ENCODE results near the gene PADI2.
"Not testable (repeated sequence)": the region's sequence is repeated elsewhere in the genome, so short reads cannot be mapped to it uniquely, and the experiment has no call there.

PADI2 gene

DNA sequence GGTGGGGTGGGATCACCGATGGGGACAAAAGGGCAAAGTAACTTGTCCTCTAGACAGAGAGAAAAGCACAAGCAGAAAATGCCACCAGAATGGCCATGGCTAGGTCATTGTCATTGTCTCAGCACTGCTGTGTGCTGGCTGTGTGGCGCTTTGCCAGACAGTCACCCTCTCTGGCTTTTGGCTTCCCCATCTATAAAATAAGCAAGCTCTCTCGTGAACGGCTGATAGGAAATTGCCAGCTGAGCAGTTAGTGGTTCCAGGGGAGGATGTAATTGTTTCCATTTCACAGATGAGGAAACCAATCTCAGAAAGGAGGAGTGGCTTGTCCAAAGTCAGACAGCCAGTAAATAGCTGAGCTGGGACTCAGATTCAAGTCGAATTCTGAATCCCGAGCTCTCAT, 32.5 kb downstream of the PADI2 start:
- DNase-seq (ENCODE audit: low read depth in 4 of 4, low spot score in 1 of 4) = no peak

DNA sequence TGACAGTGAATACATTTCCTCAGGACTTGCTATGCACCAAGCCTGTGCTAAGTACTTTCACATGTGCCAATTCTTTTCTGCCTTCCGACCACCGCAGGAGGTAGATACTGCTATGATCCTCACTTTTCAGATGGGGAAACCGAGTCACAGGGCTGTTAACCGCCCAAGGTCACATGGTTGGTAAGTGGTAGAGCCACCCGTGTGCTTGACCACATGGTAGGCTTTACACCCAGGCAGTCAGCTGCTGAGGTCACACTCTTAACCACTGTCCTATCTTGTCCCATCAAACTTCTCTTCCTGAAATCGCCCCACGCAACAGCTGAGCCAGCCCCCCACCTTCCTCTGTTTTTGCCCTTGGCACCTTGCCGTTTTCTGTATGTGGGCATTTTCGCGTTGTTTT, 34.5 kb downstream of the PADI2 start:
- no peak for DNase-seq (ENCODE audit: low read depth in 4 of 4, low spot score in 1 of 4)

- DNase-seq (ENCODE audit: low read depth in 4 of 4, low spot score in 1 of 4) = no peak
These were observed 36.5 kb downstream of the PADI2 start for GRCh38 chr1:17082761-17083160.

DNA sequence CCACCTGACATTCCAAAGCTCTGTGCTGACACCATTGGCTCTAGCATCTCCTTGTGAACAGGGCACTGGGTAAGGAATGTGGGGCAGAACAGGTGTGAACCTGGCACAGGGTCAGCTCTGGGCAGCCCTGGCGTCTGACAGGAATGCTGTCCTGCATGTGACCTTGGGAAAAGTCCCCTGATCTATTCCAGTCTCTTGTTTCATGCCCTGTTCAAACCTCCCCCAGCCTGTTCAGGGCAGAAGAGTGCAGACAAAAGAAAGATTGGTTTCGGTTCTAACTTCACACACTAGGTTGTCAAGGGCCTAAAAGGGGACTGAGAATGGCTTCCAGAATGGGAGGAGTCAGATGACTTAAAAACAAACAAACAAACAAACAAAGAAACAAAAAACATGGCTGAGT, 37.8 kb downstream of the PADI2 start:
- DNase-seq (ENCODE audit: low read depth in 4 of 4, low spot score in 1 of 4) = no peak

DNA sequence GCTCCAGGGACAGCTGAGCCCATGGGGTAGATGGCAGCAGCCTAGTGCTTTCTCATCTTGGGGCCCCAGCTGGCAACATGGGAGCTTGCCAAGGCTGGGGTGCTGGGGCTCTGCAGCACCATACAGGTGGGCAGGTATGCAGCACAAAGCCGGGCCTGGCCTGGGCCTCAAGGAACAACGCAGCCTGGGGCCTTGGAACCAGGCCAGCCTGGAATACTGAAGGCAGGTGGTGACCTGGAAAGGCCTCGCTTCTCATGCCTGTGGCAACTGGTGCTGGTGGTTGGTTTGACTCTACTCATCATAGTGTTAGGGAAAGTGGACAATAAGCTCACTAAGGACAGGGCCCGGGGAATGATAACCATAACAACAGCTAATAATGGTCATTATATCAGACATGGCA, 38.4 kb downstream of the PADI2 start:
- no peak for DNase-seq (ENCODE audit: low read depth in 4 of 4, low spot score in 1 of 4)

- no peak for DNase-seq (ENCODE audit: low read depth in 4 of 4, low spot score in 1 of 4)
These were observed 39.0 kb downstream of the PADI2 start for GRCh38 chr1:17080085-17080759.

DNA sequence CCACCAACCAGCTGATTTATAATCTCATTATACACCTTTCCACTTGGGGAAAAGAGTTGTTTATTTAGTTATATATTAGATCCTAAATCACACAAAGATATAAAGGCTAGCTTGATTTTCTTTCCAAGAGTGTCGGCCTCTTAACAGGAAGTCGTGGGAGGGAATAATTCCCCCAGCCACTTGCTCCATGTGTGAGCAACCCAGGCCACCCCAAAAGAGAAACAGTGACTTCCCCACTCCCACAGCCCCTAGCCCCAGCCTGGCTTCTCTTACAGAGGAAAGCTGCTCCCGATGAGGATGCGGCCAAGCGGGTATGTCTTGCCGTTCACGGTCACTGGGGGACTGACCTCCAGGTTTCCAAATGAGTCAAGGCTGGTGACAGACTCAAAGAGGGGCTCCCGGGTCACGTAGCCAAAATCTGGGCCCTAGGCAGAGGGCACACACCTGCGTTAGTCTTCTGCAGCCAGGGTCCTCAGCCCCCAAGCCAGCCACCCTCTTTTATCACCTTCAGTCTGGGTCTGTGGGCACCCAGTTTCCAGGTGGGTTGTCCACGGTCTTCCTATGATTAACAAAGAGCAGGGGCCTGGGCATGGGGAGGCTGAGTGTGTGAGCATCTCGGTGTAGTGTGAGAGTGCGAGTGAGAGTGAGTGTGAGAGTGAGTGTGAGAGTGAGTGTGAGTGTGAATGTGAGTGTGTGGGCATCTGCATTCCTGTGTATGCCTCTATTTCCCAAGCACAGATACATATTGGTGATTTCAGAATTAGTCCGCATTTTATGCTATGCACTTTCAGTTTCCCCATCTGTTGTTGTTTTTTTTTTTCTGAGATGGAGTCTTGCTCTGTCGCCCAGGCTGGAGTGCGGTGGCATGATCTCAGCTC, 40.0 kb downstream of the PADI2 start:
- DNase-seq (ENCODE audit: low read depth in 4 of 4, low spot score in 1 of 4) = no peak

DNA sequence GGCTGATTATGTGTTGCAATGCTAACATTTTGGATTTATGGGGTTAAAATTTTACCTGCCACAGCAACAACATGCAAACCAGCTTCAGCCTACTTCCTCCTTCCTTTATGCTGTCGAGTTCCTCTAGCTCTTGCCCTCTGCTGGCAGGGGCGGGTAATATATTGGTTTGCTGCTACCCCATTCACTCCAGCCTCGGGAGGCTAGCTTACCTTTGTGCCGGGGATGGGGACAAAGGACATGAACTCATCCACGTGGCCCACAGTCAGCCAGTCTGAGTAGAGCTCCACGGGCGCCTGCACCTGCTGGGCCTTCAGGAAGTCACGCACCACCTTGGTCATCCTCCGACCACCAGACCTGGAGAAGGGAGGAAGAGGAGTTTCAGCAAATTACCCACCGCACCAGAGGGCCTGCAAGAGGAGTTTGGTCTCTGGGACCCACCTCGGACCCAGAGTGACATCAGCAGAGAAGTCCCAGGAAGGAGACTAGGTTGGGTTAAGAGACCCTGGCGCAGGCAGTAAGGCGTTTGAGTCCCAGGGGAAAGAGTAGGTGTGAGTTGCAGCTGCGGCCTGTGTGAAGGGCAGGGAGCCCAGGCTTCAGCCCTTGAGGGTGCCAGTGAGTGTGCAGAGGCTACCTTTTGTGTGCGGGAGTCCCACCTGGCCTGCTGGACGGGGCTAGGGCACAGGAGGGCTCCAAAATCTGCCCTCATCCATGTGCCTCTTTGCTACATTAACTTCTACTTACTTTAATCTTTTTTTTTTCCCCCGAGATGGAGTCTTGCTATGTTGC, 43.6 kb downstream of the PADI2 start:
- DNase-seq (ENCODE audit: low read depth in 4 of 4, low spot score in 1 of 4) = no peak

DNA sequence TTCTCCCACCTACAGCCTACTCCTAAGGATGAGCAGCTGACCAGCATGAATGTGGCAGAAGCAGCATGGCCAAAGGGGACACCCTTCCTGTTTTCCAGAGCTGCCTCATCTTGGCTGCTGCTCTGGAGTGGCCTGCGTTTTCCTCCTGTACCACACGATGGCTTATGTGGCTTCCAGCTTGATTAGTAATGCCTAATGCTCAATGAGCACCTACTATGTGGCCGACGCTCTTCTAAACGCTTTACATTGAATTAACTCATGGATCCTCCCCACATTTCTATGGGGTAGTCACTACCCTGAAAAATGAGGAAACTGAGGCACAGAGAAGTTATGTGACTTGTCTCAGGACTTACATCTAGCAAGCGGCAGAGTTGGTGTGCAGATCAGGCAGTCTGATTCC, 47.5 kb downstream of the PADI2 start:
- no peak for DNase-seq (ENCODE audit: low read depth in 4 of 4, low spot score in 1 of 4)

DNA sequence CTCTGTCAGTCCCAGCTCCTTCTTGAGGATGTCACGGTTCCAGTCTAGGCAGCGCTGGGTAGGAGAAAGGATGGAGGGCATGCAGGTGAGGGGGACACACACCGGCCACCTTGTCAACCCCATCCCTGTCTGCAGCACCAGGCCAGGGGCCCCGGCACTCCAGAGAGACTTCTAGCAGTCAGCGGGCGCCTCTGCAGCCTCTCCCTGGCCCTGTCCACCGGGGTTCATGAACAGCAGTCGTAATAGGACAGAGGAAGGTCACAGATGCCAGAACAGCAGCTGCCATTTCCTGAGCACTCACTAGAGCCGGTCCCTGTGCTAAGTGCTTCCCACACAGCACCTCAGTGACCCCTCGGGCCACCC, 49.1 kb downstream of the PADI2 start:
- DNase-seq (ENCODE audit: low read depth in 4 of 4, low spot score in 1 of 4) = no peak

GRCh38 chr1:17069452-17070162, 49.6 kb downstream of the PADI2 start:
- DNase-seq (ENCODE audit: low read depth in 4 of 4, low spot score in 1 of 4) = no peak

GRCh38 chr1:17068789-17069188, 50.5 kb downstream of the PADI2 start:
- no peak for DNase-seq (ENCODE audit: low read depth in 4 of 4, low spot score in 1 of 4)

- no peak for DNase-seq (ENCODE audit: low read depth in 4 of 4, low spot score in 1 of 4)
These were observed 51.6 kb downstream of the PADI2 start for GRCh38 chr1:17067465-17068240.

DNA sequence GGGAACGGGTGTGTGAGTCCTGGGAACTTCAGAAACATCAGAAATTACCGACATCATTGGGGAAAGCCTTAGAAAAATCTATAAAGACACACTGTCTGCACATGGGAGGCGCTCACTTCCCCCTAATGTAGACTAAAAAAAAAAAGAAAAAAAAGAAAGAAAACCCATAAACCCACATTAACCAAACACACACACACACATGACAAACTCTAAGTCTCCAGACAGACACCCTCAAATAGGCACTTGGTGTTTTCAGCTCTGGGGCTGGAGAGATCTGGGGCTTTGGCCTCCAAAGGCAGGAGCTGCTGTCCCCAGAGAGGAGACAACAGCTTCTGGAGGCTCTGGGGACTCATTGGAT, 52.2 kb downstream of the PADI2 start:
- no peak for DNase-seq (ENCODE audit: low read depth in 4 of 4, low spot score in 1 of 4)

DNA sequence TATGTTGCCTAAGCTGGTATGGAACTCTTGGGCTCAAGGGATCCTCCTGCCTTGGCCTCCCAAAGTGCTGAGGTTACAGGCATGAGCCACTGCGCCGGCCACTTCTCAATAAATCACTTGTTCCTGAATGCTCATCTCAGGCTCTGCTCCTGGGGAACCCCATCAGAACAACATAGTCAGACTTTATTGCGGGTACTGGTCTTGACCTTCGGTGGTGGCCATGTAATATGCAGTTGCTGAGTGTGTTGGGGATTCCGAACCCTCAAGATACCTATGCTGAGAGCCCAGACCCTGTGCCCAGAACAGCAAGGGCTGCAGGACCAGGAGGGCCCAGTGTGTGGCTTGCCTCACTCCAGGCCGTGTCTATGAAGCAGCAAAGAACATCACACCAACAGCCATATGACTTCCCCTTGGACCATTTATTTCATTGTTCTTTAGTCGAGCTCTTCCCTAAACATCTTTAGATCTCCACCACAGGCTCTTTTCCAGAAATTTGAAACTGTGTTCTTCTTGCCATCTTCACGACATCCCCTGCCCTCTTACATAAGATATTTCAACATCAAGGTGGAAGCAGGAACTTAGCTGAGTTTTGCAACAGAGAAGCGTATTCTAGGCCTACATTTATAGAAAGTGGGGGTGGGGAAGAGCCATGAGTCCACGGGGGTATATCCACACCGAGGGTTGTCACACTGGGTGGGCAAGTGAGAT, 52.7 kb downstream of the PADI2 start:
- no peak for DNase-seq (ENCODE audit: low read depth in 4 of 4, low spot score in 1 of 4)

GRCh38 chr1:17065666-17066065, 53.6 kb downstream of the PADI2 start:
- DNase-seq (ENCODE audit: low read depth in 4 of 4, low spot score in 1 of 4) = no peak

DNA sequence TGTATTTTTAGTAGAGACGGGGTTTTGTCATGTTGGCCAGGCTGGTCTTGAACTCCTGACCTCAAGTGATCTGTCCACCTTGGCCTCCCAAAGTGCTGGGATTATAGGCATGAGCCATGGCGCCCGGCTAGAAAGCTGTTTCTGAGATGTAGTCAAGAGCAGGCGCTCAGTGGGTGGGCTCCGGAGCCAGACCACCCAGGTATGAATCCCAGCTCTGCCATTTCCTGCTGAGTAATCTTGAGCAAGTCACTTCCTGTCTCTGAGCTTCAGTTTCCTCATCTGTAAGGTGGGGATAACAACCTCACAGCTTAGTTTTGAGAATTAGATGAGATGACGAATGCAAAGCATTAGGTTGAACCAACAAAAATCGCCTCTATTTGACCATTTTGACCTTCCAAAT, 56.5 kb downstream of the PADI2 start:
- not testable (repeated sequence) for DNase-seq (ENCODE audit: low read depth in 4 of 4, low spot score in 1 of 4)

- no peak for DNase-seq (ENCODE audit: low read depth in 4 of 4, low spot score in 1 of 4)
These were observed 57.4 kb downstream of the PADI2 start for GRCh38 chr1:17061892-17062291.

- no peak for DNase-seq (ENCODE audit: low read depth in 4 of 4, low spot score in 1 of 4)
These were observed 57.8 kb downstream of the PADI2 start for GRCh38 chr1:17061486-17061885.

- DNase-seq (ENCODE audit: low read depth in 4 of 4, low spot score in 1 of 4) = no peak
These were observed 58.9 kb downstream of the PADI2 start for GRCh38 chr1:17060306-17060749.
